Calu3 (cell line): Measurements from ENCODE around the gene KIF21B. TPM values are rescaled to one million over a fixed set of nuclear protein-coding genes. Genes with fewer than 3 reads are reported as not detected.

Source experiments
- BruUV-seq: library from RNA; stranded (reverse); fragments of 400-500 nt; replicated peaks from 2 replicates; lab custom pipeline; 2021; lab: Mats Ljungman, UMichigan
- CTCF ChIA-PET: fragments of 300-600 bp; sonication (Branson Sonifier 250); formaldehyde crosslinking; loops from one replicate; lab custom pipeline; 2022; ENCODE audit warnings: antibody characterized with exemption; lab: Charles Lee
- DNase-seq: peaks from one replicate; pipeline ENCODE4 v3.0.0; 2022
- H3K27ac Mint-ChIP-seq: one replicate; pipeline ENCODE4 v1.8.0; 2022; ENCODE audit warnings: mixed read lengths; ENCODE audit not compliant: unreplicated experiment
- H3K27me3 Mint-ChIP-seq: one replicate; pipeline ENCODE4 v1.8.0; 2022; ENCODE audit warnings: mixed read lengths; ENCODE audit not compliant: unreplicated experiment
- H3K36me3 Mint-ChIP-seq: one replicate; pipeline ENCODE4 v1.8.0; 2022; ENCODE audit warnings: mild to moderate bottlenecking, moderate library complexity, mixed read lengths; ENCODE audit not compliant: insufficient read depth, unreplicated experiment
- H3K4me1 Mint-ChIP-seq: one replicate; pipeline ENCODE4 v1.8.0; 2022; ENCODE audit warnings: mild to moderate bottlenecking, low read depth, mixed read lengths; ENCODE audit not compliant: unreplicated experiment
- H3K4me3 Mint-ChIP-seq: one replicate; pipeline ENCODE4 v1.8.0; 2022; ENCODE audit warnings: mild to moderate bottlenecking, low read depth, moderate library complexity, mixed read lengths; ENCODE audit not compliant: unreplicated experiment
- H3K9me3 Mint-ChIP-seq: one replicate; pipeline ENCODE4 v1.8.0; 2022; ENCODE audit warnings: low read depth, mixed read lengths; ENCODE audit not compliant: unreplicated experiment
- CTCF ChIP-seq: fragments of 200-600 bp; IDR thresholded peaks from one replicate; pipeline ENCODE4 v1.8.0; 2022; ENCODE audit warnings: antibody characterized with exemption; ENCODE audit not compliant: unreplicated experiment
- intact Hi-C: fragments of 100-400 bp; cut with micrococcal nuclease; formaldehyde crosslinking; loops from one replicate; pipeline ENCODE4 v1.10.0; 2022; ENCODE audit not compliant: unreplicated experiment
- total RNA-seq: library from RNA; stranded (reverse); gene quantifications from 2 replicates; pipeline ENCODE4 v1.2.3, GENCODE V29; 2022

KIF21B gene
- total RNA-seq, 1 experiment from 2014 or later = 6.7 TPM

- no peaks in the 10 kb centered on the region for H3K9me3 Mint-ChIP-seq
- no peak for DNase-seq
- TF ChIP-seq CTCF = no peak
- BruUV-seq = no TSS peak
- no peaks in the 10 kb centered on the region for H3K27me3 Mint-ChIP-seq
- CTCF ChIA-PET = no interaction called here
- no peak overlapping the region for H3K27ac Mint-ChIP-seq
- no peaks in the 10 kb centered on the region for H3K4me1 Mint-ChIP-seq
- H3K36me3 Mint-ChIP-seq = peaks cover 4% of the 10 kb centered on the region
- intact Hi-C loops = no loop called here
- H3K4me3 Mint-ChIP-seq = no peak overlapping the region
Observed at GRCh38 chr1:200977071-200977754, 46.3 kb downstream of the KIF21B start.

DNA sequence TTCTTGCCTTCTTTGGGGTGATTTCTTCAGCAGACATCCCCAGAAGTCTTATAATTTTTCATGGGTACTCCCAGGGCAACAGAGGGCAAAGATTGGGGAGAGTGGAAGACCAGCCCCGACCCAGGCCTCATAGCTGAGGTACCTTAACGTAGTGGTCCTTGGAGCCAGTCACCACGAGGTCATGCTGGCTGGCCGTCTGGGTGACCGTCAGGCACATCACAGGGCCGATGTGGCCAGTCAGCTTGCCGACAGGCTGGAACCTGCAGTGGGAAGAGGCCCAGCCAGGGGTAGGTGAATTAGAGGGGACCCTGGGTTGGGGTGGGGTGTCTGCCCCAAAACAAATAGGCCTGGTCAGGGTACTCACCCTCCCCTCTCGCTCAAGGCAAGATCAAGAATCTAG is 46.9 kb downstream of the KIF21B start:
- CTCF ChIA-PET = no interaction called here
- Mint-ChIP-seq H3K9me3 (no peaks in the 10 kb centered on the region), H3K27me3 (no peaks in the 10 kb centered on the region), H3K27ac (no peak overlapping the region), H3K36me3 (peaks cover 4% of the 10 kb centered on the region), H3K4me3 (no peak overlapping the region), H3K4me1 (no peaks in the 10 kb centered on the region)
- BruUV-seq = no TSS peak
- no peak for TF ChIP-seq CTCF
- DNase-seq = no peak
- intact Hi-C loops = no loop called here

GRCh38 chr1:200975458-200975857 is 48.1 kb downstream of the KIF21B start:
- intact Hi-C loops = no loop called here
- H3K9me3 Mint-ChIP-seq = no peaks in the 10 kb centered on the region
- no peak for DNase-seq

GRCh38 chr1:200974711-200975110 is 48.8 kb downstream of the KIF21B start:
- CTCF ChIA-PET = interaction anchor here (1.1 kb wide), 1 partner anchor 78 kb away, joined by 5 read pairs; no protein-coding TSS in a partner anchor
- Mint-ChIP-seq H3K36me3 (peaks cover 9% of the 10 kb centered on the region), H3K9me3 (no peaks in the 10 kb centered on the region), H3K27me3 (no peaks in the 10 kb centered on the region), H3K4me3 (no peak overlapping the region), H3K4me1 (no peaks in the 10 kb centered on the region), H3K27ac (no peak overlapping the region)
- no peak for TF ChIP-seq CTCF
- intact Hi-C loops = loop anchor here (5.0 kb wide), 1 partner anchor 82 kb away; the partner anchor contains the start of gene INAVA
- BruUV-seq = no TSS peak
- no peak for DNase-seq

More at GRCh38 chr1:200975458-200975857, 48.1 kb downstream of the KIF21B start:
- Mint-ChIP-seq H3K27me3 (no peaks in the 10 kb centered on the region), H3K36me3 (peaks cover 9% of the 10 kb centered on the region), H3K4me3 (no peak overlapping the region), H3K27ac (no peak overlapping the region), H3K4me1 (no peaks in the 10 kb centered on the region)
- CTCF ChIA-PET = interaction anchor here (1.1 kb wide), 1 partner anchor 79 kb away, joined by 5 read pairs; no protein-coding TSS in a partner anchor
- BruUV-seq = no TSS peak
- TF ChIP-seq CTCF = no peak
